T follicular helper cell (primary cell): ENCODE results near the gene JMJD8.
A peak's percentile ranks its signal among the peaks of the same experiment; 100 is the strongest.
"Not testable (repeated sequence)": the region's sequence is repeated elsewhere in the genome, so short reads cannot be mapped to it uniquely, and the experiment has no call there.

Experiments used
- DNase-seq: peaks from one replicate; pipeline ENCODE4 v3.0.0-alpha.2; 2020; ENCODE audit warnings: low read depth

Gene JMJD8

DNA sequence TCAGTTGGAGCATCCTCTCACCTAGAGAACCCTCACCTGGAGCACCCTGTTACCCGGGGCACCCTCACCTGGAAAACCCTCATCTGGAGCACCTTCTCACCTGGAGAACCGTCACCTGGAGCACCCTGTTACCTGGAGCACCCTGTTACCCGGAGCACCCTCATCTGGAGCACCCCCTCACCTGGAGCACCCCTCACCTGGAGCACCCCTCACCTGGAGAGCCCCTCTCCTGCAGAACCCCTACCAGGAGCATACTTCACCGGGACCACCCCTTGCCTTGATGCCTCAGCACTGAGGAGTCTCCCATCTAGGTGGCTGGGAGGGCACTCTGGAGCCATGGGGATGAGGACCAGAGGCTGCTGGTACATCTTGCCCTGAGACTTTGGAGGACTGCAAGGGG, 24.8 kb upstream of the JMJD8 start:
- no peak for DNase-seq

DNA sequence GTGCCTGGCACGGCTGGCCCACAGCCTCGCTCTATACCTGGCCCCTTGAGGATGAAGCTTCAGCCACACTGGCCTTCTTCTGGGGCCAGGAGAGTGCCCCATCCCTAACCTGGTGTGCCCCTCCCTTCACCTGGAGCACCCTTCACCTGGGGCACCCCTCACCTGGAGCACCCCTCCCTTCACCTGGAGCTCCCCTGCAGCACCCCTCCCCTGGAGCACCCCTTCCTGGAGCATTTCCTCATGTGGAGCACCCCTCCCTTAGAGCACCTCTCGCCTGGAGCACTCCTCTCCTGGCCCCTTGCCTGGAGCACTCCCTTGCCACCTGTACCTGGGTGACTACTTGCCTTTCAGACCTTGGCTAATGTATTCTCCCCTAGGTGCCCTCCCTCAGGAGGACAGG, 23.9 kb upstream of the JMJD8 start:
- DNase-seq, result no peak

DNA sequence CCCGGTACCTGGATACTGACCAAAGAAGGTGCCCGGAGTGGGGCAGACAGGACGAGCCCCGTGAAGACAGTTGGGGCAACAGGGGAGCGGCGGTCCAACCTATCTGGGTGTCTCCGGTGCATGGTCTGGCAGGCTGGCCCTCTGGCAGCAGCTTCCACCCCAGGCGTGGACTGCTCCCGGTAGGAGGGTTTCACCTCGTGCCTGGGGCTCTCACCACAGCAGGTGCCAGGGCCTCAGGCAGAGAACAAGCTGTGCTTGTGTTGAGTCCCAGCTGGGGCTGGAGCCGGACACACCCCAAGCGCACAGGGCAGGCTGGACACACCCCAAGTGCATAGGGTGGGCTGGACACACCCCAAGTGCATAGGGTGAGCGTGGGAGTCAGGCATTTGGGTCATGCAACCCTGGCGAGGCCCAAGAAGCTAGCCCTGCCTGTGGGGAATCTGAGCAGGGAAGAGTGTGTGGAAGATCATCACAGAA, 23.0 kb upstream of the JMJD8 start:
- no peak for DNase-seq

- DNase-seq, result no peak
Observed at GRCh38 chr16:706189-707061, 22.3 kb upstream of the JMJD8 start.

- DNase-seq, result no peak
Observed at GRCh38 chr16:705431-706188, 21.5 kb upstream of the JMJD8 start, which contains the start of gene FBXL16. FBXL16 (minus strand) TSS chr16:705801; CDS start chr16:697405, 8,396 bp downstream.

- DNase-seq, result no peak
Observed at GRCh38 chr16:704552-705380, 20.6 kb upstream of the JMJD8 start.

DNA sequence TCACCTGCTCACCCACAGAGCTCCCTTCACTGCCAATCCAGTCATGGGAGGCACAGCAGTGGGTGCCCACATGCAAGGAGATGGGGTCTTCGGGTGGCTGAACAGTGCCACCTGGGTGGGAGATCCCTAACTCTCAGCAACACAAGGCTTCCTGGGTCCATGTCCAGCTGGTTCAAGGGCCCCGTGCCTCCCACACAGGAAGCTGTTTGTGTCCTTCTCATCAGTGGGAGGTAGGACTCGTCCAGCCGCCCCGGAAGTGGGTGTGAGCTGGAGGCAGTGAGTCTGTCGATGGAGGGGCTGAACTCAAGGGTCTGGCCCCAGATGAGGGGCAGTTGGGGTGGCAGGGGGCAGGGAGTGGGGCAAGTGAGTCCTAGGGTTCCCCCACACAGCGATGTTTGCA, 19.9 kb upstream of the JMJD8 start:
- no peak for DNase-seq

GRCh38 chr16:703406-703805, 19.3 kb upstream of the JMJD8 start:
- no peak for DNase-seq

GRCh38 chr16:702341-702740, 18.2 kb upstream of the JMJD8 start:
- DNase-seq, result no peak

- no peak for DNase-seq
Observed at GRCh38 chr16:700684-701584, 16.8 kb upstream of the JMJD8 start.

DNA sequence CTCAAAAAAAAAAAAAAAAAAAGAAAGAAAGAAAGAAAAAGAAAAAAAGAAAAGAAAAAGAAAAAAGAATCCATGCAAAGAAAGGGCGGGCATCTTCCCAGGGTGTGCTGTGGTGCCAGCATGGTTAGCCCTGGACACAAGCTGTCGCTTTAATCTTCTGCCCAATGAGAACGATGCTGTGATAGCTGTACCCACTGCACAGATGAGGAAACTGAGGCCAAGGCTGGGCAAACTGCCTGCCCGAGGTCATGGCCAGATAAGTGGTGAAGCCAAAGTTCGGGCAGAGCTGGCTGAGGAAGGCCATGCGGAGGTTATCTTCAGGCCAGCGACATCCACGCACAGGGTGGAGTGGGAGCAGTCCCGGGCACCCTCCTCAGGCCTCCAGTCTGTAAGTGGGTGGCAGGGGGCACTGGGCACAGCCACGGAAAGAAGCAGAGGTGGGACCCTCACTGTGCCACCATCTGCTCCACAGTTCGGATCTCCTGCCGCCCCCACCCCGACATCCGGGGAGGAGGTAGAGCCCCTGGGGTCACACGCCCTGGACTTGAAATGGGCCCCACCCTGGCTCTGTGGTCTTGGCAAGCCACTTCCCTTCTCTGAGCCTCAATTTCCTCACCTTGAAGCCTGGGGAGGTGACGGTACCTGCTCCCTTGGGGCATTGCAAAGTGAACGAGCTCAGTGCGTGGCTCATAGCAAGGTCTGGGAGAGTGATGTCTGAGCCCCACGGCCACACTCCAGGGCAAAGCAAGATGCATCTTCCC, 15.0 kb upstream of the JMJD8 start:
- no peak for DNase-seq

GRCh38 chr16:695355-696089, 11.4 kb upstream of the JMJD8 start:
- peak; percentile 55 for DNase-seq

DNA sequence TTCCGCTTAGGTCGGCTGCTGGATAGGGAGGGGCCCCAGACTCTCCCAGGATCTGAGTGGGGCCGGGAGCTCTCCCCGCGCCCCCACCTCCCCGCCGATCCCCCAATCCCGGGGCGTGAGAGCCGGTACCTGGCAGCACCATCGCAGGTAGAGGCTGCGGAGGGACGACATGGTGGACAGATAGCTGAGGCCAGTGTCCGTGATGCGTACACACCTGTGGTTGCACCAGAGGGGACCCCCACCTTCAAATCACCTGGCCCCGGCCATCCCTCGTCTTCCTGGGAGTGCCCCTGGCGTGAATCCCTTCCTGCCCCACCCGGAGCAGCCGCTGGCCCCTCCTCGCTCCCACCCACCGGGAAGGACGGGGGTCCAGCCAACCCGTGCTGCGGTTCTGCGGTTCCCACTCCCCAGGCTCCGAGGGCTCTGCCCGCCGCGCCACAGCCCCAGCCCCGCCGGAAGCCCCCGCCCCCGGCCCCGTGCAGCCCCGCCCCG, 10.8 kb upstream of the JMJD8 start:
- no peak for DNase-seq

GRCh38 chr16:694187-694862, 10.2 kb upstream of the JMJD8 start:
- DNase-seq, result no peak

DNA sequence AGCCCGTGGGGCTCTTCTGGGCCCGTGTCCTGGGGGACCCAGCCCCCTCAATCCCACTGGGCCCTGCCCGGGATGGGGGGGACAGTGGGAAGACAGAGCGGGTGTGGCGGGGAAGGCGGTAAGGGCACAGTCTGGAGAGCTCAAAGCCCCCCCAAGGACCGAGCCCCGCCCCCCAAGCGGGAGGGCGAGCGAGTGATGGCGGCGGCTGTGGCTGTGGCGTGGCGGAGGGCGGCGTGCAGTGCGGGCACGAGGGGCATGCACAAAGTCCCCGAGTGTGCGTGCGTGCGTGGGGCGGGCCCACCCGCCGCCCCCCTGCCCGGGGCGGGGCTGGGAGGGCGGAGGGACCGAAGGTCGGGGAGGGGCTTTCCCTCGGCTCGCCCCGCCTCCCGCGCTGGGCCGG, 9.6 kb upstream of the JMJD8 start:
- no peak for DNase-seq

- DNase-seq, result no peak
Observed at GRCh38 chr16:693364-693763, 9.2 kb upstream of the JMJD8 start.

DNA sequence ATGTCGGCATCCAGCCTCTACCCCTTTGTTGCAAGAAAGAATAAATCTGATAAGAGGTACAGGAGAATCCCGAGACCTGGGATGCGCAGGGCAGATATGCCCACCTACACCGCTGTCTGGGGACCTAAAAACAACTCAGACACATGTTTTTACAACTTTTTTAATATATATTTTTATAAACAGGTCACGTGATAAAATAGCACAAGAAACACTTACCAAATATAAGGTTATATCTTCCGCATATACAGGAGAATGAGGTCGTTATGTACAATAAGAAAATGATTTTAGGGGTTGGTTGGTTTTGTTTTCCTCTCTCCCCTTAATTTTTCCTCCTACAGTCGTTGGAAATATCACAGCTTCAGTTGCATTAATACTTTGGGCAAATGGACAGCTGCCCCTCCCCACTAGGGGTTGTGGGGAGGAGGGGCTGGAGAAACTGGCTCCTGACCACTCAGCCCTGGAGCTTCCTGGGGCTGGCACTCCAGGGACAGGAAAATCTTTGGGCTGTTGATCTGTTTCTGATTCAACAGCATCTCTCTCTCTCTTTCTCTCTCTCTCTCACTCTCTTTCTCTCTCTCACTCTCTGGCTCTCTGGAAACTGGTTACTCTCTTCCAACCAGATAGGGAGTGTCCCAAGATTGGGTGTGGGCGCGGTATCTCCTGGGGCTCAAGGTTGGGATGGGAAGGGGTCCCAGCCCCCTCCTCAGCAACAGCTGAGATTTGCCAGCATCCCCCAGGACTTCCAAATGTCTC, 8.4 kb upstream of the JMJD8 start:
- DNase-seq, result no peak

GRCh38 chr16:691242-691641, 7.1 kb upstream of the JMJD8 start:
- DNase-seq, result not testable (repeated sequence)
